Prostate gland (tissue), 2 donors: ENCODE results near the gene CENPP.

Source experiments
- POLR2A ChIP-seq: fragments of 450-650 bp; IDR thresholded peaks from one replicate; pipeline ENCODE4 v1.6.1; 2016; ENCODE audit warnings: antibody characterized with exemption, mild to moderate bottlenecking
- POLR2AphosphoS5 ChIP-seq: sonication (generic); formaldehyde crosslinking; IDR thresholded peaks from one replicate; pipeline ENCODE4 v1.6.1; 2017; ENCODE audit warnings: antibody characterized with exemption
- TF ChIP-seq, protein P1 (sequence below), 4 experiments: fragments of 200-600 bp in 2 of 4; fragments of 450-650 bp in 2 of 4; sonication (generic) in 2 of 4; IDR thresholded peaks; 1 replicate in 3 of 4; 2 replicates in 1 of 4; pipeline ENCODE4 v1.5.1; 2016 to 2019; ENCODE audit warnings: antibody characterized with exemption in 4 of 4, mild to moderate bottlenecking in 2 of 4, moderate library complexity in 2 of 4

DNA sequence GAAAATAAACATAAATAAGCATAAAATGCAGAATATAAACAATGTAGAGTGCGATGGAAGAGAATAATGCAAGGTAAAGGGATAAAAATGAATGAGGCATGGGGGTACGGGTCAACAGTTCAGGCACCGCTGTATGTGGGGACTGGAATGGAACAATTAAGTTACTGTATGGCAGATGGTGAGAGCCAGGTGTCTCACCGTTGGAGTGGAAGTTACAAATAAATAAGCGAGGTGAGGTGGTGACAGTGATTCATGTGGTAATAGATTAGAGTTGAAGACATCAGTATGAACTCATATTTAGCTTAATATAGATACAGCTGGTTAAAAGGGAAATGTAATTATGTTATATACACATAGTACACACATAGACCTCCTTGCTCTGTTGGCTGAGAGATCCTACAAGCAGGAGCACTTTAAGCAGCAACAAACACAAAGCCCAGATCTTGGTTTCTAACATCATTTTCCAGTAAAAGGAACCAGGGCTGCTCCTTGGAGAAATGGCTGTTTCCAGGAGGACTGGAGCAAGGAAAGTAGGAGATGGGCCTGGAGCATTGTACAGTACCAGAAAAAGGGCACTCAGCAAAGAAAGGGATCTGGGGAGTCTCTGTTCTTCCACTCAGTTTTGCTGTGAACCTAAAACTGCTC, 100.9 kb downstream of the CENPP start:
- TF ChIP-seq, protein P1, sequence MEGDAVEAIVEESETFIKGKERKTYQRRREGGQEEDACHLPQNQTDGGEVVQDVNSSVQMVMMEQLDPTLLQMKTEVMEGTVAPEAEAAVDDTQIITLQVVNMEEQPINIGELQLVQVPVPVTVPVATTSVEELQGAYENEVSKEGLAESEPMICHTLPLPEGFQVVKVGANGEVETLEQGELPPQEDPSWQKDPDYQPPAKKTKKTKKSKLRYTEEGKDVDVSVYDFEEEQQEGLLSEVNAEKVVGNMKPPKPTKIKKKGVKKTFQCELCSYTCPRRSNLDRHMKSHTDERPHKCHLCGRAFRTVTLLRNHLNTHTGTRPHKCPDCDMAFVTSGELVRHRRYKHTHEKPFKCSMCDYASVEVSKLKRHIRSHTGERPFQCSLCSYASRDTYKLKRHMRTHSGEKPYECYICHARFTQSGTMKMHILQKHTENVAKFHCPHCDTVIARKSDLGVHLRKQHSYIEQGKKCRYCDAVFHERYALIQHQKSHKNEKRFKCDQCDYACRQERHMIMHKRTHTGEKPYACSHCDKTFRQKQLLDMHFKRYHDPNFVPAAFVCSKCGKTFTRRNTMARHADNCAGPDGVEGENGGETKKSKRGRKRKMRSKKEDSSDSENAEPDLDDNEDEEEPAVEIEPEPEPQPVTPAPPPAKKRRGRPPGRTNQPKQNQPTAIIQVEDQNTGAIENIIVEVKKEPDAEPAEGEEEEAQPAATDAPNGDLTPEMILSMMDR (IDR thresholded peaks at IDR 0.05): no peak
- TF ChIP-seq POLR2A (no peak), POLR2AphosphoS5 (no peak)
